K562 (cell line): ENCODE measurements around the gene PHACTR2. TPM values are rescaled to one million over a fixed set of nuclear protein-coding genes. Genes with fewer than 3 reads are reported as not detected.

Source experiments
- C11orf30 ChIP-seq: fragments of 450-650 bp; IDR thresholded peaks from 2 replicates; pipeline ENCODE4 v1.6.1; 2016; ENCODE audit warnings: low read depth, mild to moderate bottlenecking
- CAMTA2 ChIP-seq: fragments of 250-450 bp; sonication (Bioruptor Pico); conservative IDR thresholded peaks from 2 replicates; pipeline ENCODE4 v1.5.1; 2022
- CBFA2T2 ChIP-seq: fragments of 450-650 bp; conservative IDR thresholded peaks from 2 replicates; pipeline ENCODE4 v1.6.1; 2017; ENCODE audit warnings: mild to moderate bottlenecking
- CBX2 ChIP-seq: fragments of 200-600 bp; sonication (generic); IDR thresholded peaks from one replicate; pipeline ENCODE4 v1.6.1; 2012; ENCODE audit warnings: mild to moderate bottlenecking, low read length, inconsistent platforms; ENCODE audit not compliant: insufficient read depth, poor library complexity, severe bottlenecking
- DMBX1 ChIP-seq: fragments of 250-450 bp; sonication (Bioruptor Pico); IDR thresholded peaks from 2 replicates; pipeline ENCODE4 v1.8.0; 2022; ENCODE audit warnings: inconsistent platforms, mild to moderate bottlenecking, moderate library complexity, borderline replicate concordance
- ELF2 ChIP-seq: fragments of 250-450 bp; sonication (Bioruptor Pico); IDR thresholded peaks from 2 replicates; pipeline ENCODE4 v1.5.0; 2021; ENCODE audit warnings: mild to moderate bottlenecking
- GTF2A2 ChIP-seq: IDR thresholded peaks from 2 replicates; pipeline ENCODE4 v1.6.1; 2016; ENCODE audit warnings: mild to moderate bottlenecking, missing genetic modification characterization, missing compliant biosample characterization
- HDAC8 ChIP-seq: fragments of 450-650 bp; IDR thresholded peaks from 2 replicates; pipeline ENCODE4 v1.6.1; 2016; ENCODE audit warnings: mild to moderate bottlenecking, missing genetic modification characterization, moderate library complexity, missing compliant biosample characterization
- HDGF ChIP-seq: fragments of 450-650 bp; IDR thresholded peaks from 2 replicates; pipeline ENCODE4 v1.6.1; 2016
- ILK ChIP-seq: fragments of 450-650 bp; IDR thresholded peaks from 2 replicates; pipeline ENCODE4 v1.6.1; 2016; ENCODE audit warnings: missing genetic modification characterization, low read depth, mild to moderate bottlenecking, missing compliant biosample characterization, moderate library complexity, borderline replicate concordance
- KLF13 ChIP-seq: fragments of 450-650 bp; IDR thresholded peaks from 2 replicates; pipeline ENCODE4 v1.6.1; 2016; ENCODE audit warnings: missing genetic modification characterization, low read depth, mild to moderate bottlenecking, missing compliant biosample characterization, moderate library complexity, borderline replicate concordance
- MCM3 ChIP-seq: fragments of 450-650 bp; IDR thresholded peaks from 2 replicates; pipeline ENCODE4 v1.6.1; 2016
- PHF20 ChIP-seq: fragments of 450-650 bp; IDR thresholded peaks from 2 replicates; pipeline ENCODE4 v1.6.1; 2018; ENCODE audit not compliant: partially characterized antibody
- PHF21A ChIP-seq: fragments of 450-650 bp; IDR thresholded peaks from 2 replicates; pipeline ENCODE4 v1.6.1; 2017; ENCODE audit warnings: low read depth, borderline replicate concordance
- ZNF184 ChIP-seq: sonication (generic); formaldehyde crosslinking; IDR thresholded peaks from 2 replicates; pipeline ENCODE4 v1.5.0; 2020; ENCODE audit warnings: missing genetic modification reagents
- ZNF23 ChIP-seq: fragments of 250-450 bp; sonication (Bioruptor Pico); IDR thresholded peaks from 2 replicates; pipeline ENCODE4 v1.4.0; 2020; ENCODE audit warnings: mild to moderate bottlenecking
- ZNF41 ChIP-seq: fragments of 250-450 bp; sonication (Bioruptor Pico); conservative IDR thresholded peaks from 2 replicates; pipeline ENCODE4 v1.4.0; 2020; ENCODE audit warnings: mild to moderate bottlenecking
- ZNF551 ChIP-seq: fragments of 250-450 bp; sonication (Bioruptor Pico); IDR thresholded peaks from 2 replicates; pipeline ENCODE4 v1.5.0; 2021; ENCODE audit warnings: mild to moderate bottlenecking, moderate library complexity
- polyA plus RNA-seq, 8 experiments: library from polyadenylated mRNA; depleted of rRNA in 4 of 8; stranded (reverse) in 5 of 8; unstranded in 3 of 8; fragments of >200 nt; fragmentation: Nextera tagmentation in 2 of 8; fragmentation: Illumina TruSeq in 1 of 8; extraction: Ambion mirVana in 2 of 8; extraction: Trizol in 1 of 8; gene quantifications; 2 replicates each; pipeline versions ENCODE4 v1.2.1 to v1.2.3, GENCODE V29; 2011 to 2014; ENCODE audit warnings: inconsistent platforms in 1 of 8, missing spikeins in 1 of 8
- total RNA-seq, 7 experiments: library from RNA; depleted of rRNA in 6 of 7; stranded (reverse); fragments of >200 nt in 6 of 7; fragmentation: Illumina TruSeq in 2 of 7; extraction: Trizol in 2 of 7; gene quantifications; 2 replicates each; pipeline versions ENCODE4 v1.2.1 to v1.2.3, GENCODE V29; 2011 to 2021; ENCODE audit warnings: low replicate concordance in 1 of 7
- TF ChIP-seq, protein P1 (sequence below): fragments of 250-450 bp; sonication (Bioruptor Pico); IDR thresholded peaks from 2 replicates; pipeline ENCODE4 v1.4.0; 2020
- TF ChIP-seq, protein P2 (sequence below): fragments of 450-650 bp; IDR thresholded peaks from 2 replicates; pipeline ENCODE4 v1.6.1; 2014; ENCODE audit warnings: low read depth, mild to moderate bottlenecking, moderate library complexity, borderline replicate concordance
- TF ChIP-seq, protein P3 (sequence below): fragments of 250-450 bp; sonication (Bioruptor Pico); IDR thresholded peaks from 2 replicates; pipeline ENCODE4 v1.5.0; 2021

Gene PHACTR2
- total and polyA plus RNA-seq, 9 of the 15 experiments (the other 6 are each of a cell fraction or from before 2014, with no cell fraction given): 5.3 to 52.5 (median 22.9) TPM

DNA sequence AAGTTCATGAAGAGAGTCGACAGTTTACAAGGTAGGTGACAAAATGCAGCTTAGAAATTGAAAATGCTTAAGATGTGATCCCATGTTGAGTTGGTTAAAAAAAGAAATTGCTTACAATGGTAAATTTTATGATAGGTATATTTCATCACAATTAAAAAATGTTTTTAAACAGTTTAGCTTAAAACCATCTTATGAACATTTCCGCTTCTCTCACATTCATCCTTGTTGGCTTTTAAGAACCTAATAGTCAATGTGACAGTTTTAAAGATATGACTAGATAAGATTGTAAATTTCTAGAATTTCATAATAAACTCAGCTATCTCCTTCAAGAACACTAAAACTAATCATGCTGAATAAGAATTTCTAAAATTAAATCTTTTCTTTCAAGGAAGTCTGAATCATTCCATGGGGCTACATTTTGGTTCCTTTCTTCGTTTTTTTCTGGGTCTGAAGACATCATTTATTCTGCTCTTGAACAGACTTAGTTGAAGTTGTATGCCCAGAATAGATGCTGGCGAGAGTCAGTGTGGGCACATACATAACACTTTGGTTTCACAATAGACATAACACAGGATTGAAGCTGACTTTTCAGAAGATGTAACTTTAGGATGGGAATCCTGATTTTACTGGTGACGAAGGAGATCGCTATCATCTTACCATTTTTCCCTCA is 129.5 kb downstream of the PHACTR2 start (continued):
- TF ChIP-seq ILK (tag) (peak; percentile 18; the same call in 1 of the 2 replicates), ZNF41 (CRISPR knock-in tag) (0 out of 2 replicates have a peak, but pooled peaks have one; percentile 11), MCM3 (no peak), C11orf30 (peak; percentile 71), PHF21A (no peak), DMBX1 (CRISPR knock-in tag) (no peak), CBX2 (no peak), GTF2A2 (tag) (no peak), KLF13 (tag) (no peak), PHF20 (no peak), ZNF184 (CRISPR knock-in tag) (no peak), HDAC8 (tag) (0 out of 2 replicates have a peak, but pooled peaks have one; percentile 19), CAMTA2 (0 out of 2 replicates have a peak, but pooled peaks have one; percentile 69), HDGF (peak; percentile 87), ZNF551 (CRISPR knock-in tag) (peak; percentile 74; the same call in 1 of the 2 replicates), ELF2 (CRISPR knock-in tag) (0 out of 2 replicates have a peak, but pooled peaks have one; percentile 46), CBFA2T2 (no peak), ZNF23 (CRISPR knock-in tag) (peak; percentile 7; the same call in 1 of the 2 replicates)
- TF ChIP-seq, protein P1, sequence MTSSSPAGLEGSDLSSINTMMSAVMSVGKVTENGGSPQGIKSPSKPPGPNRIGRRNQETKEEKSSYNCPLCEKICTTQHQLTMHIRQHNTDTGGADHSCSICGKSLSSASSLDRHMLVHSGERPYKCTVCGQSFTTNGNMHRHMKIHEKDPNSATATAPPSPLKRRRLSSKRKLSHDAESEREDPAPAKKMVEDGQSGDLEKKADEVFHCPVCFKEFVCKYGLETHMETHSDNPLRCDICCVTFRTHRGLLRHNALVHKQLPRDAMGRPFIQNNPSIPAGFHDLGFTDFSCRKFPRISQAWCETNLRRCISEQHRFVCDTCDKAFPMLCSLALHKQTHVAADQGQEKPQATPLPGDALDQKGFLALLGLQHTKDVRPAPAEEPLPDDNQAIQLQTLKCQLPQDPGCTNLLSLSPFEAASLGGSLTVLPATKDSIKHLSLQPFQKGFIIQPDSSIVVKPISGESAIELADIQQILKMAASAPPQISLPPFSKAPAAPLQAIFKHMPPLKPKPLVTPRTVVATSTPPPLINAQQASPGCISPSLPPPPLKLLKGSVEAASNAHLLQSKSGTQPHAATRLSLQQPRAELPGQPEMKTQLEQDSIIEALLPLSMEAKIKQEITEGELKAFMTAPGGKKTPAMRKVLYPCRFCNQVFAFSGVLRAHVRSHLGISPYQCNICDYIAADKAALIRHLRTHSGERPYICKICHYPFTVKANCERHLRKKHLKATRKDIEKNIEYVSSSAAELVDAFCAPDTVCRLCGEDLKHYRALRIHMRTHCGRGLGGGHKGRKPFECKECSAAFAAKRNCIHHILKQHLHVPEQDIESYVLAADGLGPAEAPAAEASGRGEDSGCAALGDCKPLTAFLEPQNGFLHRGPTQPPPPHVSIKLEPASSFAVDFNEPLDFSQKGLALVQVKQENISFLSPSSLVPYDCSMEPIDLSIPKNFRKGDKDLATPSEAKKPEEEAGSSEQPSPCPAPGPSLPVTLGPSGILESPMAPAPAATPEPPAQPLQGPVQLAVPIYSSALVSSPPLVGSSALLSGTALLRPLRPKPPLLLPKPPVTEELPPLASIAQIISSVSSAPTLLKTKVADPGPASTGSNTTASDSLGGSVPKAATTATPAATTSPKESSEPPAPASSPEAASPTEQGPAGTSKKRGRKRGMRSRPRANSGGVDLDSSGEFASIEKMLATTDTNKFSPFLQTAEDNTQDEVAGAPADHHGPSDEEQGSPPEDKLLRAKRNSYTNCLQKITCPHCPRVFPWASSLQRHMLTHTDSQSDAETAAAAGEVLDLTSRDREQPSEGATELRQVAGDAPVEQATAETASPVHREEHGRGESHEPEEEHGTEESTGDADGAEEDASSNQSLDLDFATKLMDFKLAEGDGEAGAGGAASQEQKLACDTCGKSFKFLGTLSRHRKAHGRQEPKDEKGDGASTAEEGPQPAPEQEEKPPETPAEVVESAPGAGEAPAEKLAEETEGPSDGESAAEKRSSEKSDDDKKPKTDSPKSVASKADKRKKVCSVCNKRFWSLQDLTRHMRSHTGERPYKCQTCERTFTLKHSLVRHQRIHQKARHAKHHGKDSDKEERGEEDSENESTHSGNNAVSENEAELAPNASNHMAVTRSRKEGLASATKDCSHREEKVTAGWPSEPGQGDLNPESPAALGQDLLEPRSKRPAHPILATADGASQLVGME (CRISPR knock-in tag): no peak
- TF ChIP-seq, protein P2, sequence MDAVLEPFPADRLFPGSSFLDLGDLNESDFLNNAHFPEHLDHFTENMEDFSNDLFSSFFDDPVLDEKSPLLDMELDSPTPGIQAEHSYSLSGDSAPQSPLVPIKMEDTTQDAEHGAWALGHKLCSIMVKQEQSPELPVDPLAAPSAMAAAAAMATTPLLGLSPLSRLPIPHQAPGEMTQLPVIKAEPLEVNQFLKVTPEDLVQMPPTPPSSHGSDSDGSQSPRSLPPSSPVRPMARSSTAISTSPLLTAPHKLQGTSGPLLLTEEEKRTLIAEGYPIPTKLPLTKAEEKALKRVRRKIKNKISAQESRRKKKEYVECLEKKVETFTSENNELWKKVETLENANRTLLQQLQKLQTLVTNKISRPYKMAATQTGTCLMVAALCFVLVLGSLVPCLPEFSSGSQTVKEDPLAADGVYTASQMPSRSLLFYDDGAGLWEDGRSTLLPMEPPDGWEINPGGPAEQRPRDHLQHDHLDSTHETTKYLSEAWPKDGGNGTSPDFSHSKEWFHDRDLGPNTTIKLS: no peak
- TF ChIP-seq, protein P3, sequence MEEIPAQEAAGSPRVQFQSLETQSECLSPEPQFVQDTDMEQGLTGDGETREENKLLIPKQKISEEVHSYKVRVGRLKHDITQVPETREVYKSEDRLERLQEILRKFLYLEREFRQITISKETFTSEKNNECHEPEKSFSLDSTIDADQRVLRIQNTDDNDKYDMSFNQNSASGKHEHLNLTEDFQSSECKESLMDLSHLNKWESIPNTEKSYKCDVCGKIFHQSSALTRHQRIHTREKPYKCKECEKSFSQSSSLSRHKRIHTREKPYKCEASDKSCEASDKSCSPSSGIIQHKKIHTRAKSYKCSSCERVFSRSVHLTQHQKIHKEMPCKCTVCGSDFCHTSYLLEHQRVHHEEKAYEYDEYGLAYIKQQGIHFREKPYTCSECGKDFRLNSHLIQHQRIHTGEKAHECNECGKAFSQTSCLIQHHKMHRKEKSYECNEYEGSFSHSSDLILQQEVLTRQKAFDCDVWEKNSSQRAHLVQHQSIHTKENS (CRISPR knock-in tag): 0 out of 2 replicates have a peak, but pooled peaks have one; percentile 69
